ENCODE measurements around the gene SNORC. TPM values are rescaled to one million over a fixed set of nuclear protein-coding genes. Genes with fewer than 3 reads are reported as not detected.

SNORC gene
- total and polyA plus RNA-seq, 2 of the 13 experiments (the other 11 are each of a cell fraction or from before 2014, with no cell fraction given), result 59.1 to 86.1 TPM

DNA sequence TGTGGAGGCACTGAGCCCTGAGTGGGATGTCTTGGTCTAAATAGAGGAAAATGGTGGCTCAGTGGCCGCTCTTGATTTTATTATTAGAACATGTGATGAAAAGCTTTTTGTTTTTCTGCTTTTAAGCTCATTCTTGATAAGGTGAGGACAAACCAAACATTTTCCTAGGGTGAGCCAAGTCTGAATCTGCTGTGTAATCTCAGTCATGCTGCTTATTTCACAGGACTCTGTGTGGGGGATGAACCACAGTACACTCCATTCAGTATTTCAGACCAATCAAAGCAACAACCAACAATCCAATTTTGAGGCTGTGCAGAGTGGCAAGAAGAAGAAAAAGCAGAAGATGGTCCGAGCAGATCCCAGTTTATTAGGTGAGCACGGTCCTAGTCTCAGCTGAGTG, 20.0 kb upstream of the SNORC start:
- in situ Hi-C loops (cut with HindIII; ENCODE audit: extremely low pct_ligation_motif_present, low pct_unique_long_range_greater_than_20kb), result loop anchor here (5.0 to 10.0 kb wide), 2 partner anchors 175 to 202 kb away; no protein-coding TSS in a partner anchor
- ChIA-PET CTCF (ENCODE audit: low intra/inter-chr PET ratio, low total read pairs) (no interaction called here), POLR2A (no interaction called here)
- TF ChIP-seq ETV5 (CRISPR knock-in tag; IDR thresholded peaks at IDR 0.05; ENCODE audit: borderline replicate concordance), result no peak
- no peak for TF ChIP-seq PTBP1 (IDR thresholded peaks at IDR 0.05; ENCODE audit: low read depth, low read length, poor library complexity, severe bottlenecking)
- TF ChIP-seq ZNF816 (CRISPR knock-in tag; IDR thresholded peaks at IDR 0.05; ENCODE audit: borderline replicate concordance), result no peak
- TF ChIP-seq, protein P1, sequence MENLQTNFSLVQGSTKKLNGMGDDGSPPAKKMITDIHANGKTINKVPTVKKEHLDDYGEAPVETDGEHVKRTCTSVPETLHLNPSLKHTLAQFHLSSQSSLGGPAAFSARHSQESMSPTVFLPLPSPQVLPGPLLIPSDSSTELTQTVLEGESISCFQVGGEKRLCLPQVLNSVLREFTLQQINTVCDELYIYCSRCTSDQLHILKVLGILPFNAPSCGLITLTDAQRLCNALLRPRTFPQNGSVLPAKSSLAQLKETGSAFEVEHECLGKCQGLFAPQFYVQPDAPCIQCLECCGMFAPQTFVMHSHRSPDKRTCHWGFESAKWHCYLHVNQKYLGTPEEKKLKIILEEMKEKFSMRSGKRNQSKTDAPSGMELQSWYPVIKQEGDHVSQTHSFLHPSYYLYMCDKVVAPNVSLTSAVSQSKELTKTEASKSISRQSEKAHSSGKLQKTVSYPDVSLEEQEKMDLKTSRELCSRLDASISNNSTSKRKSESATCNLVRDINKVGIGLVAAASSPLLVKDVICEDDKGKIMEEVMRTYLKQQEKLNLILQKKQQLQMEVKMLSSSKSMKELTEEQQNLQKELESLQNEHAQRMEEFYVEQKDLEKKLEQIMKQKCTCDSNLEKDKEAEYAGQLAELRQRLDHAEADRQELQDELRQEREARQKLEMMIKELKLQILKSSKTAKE (CRISPR knock-in tag; IDR thresholded peaks at IDR 0.05; ENCODE audit: borderline replicate concordance), result no peak
- TF ChIP-seq, protein P2, sequence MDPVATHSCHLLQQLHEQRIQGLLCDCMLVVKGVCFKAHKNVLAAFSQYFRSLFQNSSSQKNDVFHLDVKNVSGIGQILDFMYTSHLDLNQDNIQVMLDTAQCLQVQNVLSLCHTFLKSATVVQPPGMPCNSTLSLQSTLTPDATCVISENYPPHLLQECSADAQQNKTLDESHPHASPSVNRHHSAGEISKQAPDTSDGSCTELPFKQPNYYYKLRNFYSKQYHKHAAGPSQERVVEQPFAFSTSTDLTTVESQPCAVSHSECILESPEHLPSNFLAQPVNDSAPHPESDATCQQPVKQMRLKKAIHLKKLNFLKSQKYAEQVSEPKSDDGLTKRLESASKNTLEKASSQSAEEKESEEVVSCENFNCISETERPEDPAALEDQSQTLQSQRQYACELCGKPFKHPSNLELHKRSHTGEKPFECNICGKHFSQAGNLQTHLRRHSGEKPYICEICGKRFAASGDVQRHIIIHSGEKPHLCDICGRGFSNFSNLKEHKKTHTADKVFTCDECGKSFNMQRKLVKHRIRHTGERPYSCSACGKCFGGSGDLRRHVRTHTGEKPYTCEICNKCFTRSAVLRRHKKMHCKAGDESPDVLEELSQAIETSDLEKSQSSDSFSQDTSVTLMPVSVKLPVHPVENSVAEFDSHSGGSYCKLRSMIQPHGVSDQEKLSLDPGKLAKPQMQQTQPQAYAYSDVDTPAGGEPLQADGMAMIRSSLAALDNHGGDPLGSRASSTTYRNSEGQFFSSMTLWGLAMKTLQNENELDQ (CRISPR knock-in tag; IDR thresholded peaks at IDR 0.05; ENCODE audit: borderline replicate concordance), result no peak
- no peak for TF ChIP-seq HOXA3 (CRISPR knock-in tag; IDR thresholded peaks at IDR 0.05)
- TF ChIP-seq MAFG (CRISPR knock-in tag; IDR thresholded peaks at IDR 0.05), result no peak
- TF ChIP-seq RFXANK (CRISPR knock-in tag; IDR thresholded peaks at IDR 0.05), result no peak
- no peak for TF ChIP-seq ZMAT3 (CRISPR knock-in tag; conservative IDR thresholded peaks at IDR 0.05)
- no peak for TF ChIP-seq ZNF619 (CRISPR knock-in tag; IDR thresholded peaks at IDR 0.05)
- TF ChIP-seq ZNF598 (CRISPR knock-in tag; IDR thresholded peaks at IDR 0.05; ENCODE audit: borderline replicate concordance), result no peak
- TF ChIP-seq, protein P3, sequence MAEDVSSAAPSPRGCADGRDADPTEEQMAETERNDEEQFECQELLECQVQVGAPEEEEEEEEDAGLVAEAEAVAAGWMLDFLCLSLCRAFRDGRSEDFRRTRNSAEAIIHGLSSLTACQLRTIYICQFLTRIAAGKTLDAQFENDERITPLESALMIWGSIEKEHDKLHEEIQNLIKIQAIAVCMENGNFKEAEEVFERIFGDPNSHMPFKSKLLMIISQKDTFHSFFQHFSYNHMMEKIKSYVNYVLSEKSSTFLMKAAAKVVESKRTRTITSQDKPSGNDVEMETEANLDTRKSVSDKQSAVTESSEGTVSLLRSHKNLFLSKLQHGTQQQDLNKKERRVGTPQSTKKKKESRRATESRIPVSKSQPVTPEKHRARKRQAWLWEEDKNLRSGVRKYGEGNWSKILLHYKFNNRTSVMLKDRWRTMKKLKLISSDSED (CRISPR knock-in tag; IDR thresholded peaks at IDR 0.05), result no peak
- TF ChIP-seq ZBTB20 (CRISPR knock-in tag; IDR thresholded peaks at IDR 0.05; ENCODE audit: borderline replicate concordance, low read depth), result no peak
- no peak for TF ChIP-seq ZFYVE20 (CRISPR knock-in tag; IDR thresholded peaks at IDR 0.05; ENCODE audit: borderline replicate concordance, low read depth)
- TF ChIP-seq POLR2AphosphoS2 (IDR thresholded peaks at IDR 0.05; ENCODE audit: low read depth, low read length), result no peak
- TF ChIP-seq, protein P4, sequence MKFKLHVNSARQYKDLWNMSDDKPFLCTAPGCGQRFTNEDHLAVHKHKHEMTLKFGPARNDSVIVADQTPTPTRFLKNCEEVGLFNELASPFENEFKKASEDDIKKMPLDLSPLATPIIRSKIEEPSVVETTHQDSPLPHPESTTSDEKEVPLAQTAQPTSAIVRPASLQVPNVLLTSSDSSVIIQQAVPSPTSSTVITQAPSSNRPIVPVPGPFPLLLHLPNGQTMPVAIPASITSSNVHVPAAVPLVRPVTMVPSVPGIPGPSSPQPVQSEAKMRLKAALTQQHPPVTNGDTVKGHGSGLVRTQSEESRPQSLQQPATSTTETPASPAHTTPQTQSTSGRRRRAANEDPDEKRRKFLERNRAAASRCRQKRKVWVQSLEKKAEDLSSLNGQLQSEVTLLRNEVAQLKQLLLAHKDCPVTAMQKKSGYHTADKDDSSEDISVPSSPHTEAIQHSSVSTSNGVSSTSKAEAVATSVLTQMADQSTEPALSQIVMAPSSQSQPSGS (CRISPR knock-in tag; IDR thresholded peaks at IDR 0.05), result no peak
- TF ChIP-seq ZFAT (CRISPR knock-in tag; conservative IDR thresholded peaks at IDR 0.05), result no peak
- no peak for TF ChIP-seq ZNF264 (CRISPR knock-in tag; IDR thresholded peaks at IDR 0.05)

More for the DNA sequence above, 20.0 kb upstream of the SNORC start:
- H3K9me3 ChIP-seq (ENCODE audit: low read length), result no peaks in the 10 kb centered on the region
- DNase-seq (ENCODE audit: low spot score) (no peak), ATAC-seq (no peak), FAIRE-seq (no peak)
- H3K4me2 ChIP-seq (ENCODE audit: low read depth, low read length), result no peak overlapping the region
- no peaks in the 10 kb centered on the region for H3K27me3 ChIP-seq (ENCODE audit: control insufficient read depth in 1 of 2, insufficient read depth in 2 of 2, low read length in 2 of 2)
- peaks cover 24 to 76% of the 10 kb centered on the region in 2 experiments for H3K36me3 ChIP-seq (replicated peaks in 1 of 2; ENCODE audit: control insufficient read depth in 1 of 2, insufficient read depth in 2 of 2, low read length in 2 of 2)
- no peak overlapping the region for H3K9ac ChIP-seq (ENCODE audit: insufficient read depth, low read depth, low read length)
- H3K4me1 ChIP-seq (ENCODE audit: insufficient read depth, low read length), result peaks cover 30% of the 10 kb centered on the region
- H3K4me3 ChIP-seq (replicated peaks in 1 of 3; ENCODE audit: insufficient read depth in 1 of 3, low read depth in 2 of 3, low read length in 3 of 3), result no peak overlapping the region
- 99% methylated on average over 3 of the region's 3 CpGs for WGBS (ENCODE audit: low lambda C conversion rate)
- H3K79me2 ChIP-seq (ENCODE audit: insufficient read depth, low read length), result no peaks in the 10 kb centered on the region
- no peaks in the 10 kb centered on the region for H4K20me1 ChIP-seq (ENCODE audit: insufficient read depth, low read length)
- no peak overlapping the region for H3K27ac ChIP-seq (ENCODE audit: extremely low read length, insufficient read depth, low read length)
- no peak overlapping the region for H2AFZ ChIP-seq (ENCODE audit: low read length)
- no TSS peak for BruUV-seq (replicated peaks)
- intact Hi-C loops (cut with micrococcal nuclease; ENCODE audit: unreplicated experiment), result no loop called here
